Activated naive CD4-positive, alpha-beta T cell treated with anti-CD3 and anti-CD28 coated beads for 36 hours (primary cell): ENCODE data around the gene MICAL2. TPM values are rescaled to one million over a fixed set of nuclear protein-coding genes. Genes with fewer than 3 reads are reported as not detected.
A peak's percentile ranks its signal among the peaks of the same experiment; 100 is the strongest.

Source experiments
- CTCF ChIA-PET: fragments of 350-600 bp; sonication (Branson Sonifier 250); formaldehyde crosslinking; loops from one replicate; lab custom pipeline; 2021; ENCODE audit warnings: antibody characterized with exemption; lab: Charles Lee
- DNase-seq: peaks from one replicate; pipeline ENCODE4 v3.0.0-alpha.2; 2020
- H3K27ac Mint-ChIP-seq: one replicate; pipeline ENCODE4 v1.8.0; 2021; ENCODE audit warnings: mild to moderate bottlenecking, mixed read lengths
- H3K27me3 Mint-ChIP-seq: one replicate; pipeline ENCODE4 v1.8.0; 2021; ENCODE audit warnings: low read depth, mixed read lengths
- H3K36me3 Mint-ChIP-seq: one replicate; pipeline ENCODE4 v1.8.0; 2021; ENCODE audit warnings: low read depth, mixed read lengths
- H3K4me1 Mint-ChIP-seq: one replicate; pipeline ENCODE4 v1.8.0; 2021; ENCODE audit warnings: low read depth, mixed read lengths
- H3K4me3 Mint-ChIP-seq: one replicate; pipeline ENCODE4 v1.8.0; 2021; ENCODE audit warnings: mild to moderate bottlenecking, moderate library complexity, mixed read lengths
- H3K9me3 Mint-ChIP-seq: one replicate; pipeline ENCODE4 v1.8.0; 2021; ENCODE audit warnings: mixed read lengths
- intact Hi-C: fragments of 100-400 bp; cut with micrococcal nuclease; formaldehyde crosslinking; loops from one replicate; pipeline ENCODE4 v1.15.1; 2023
- total RNA-seq, 2 experiments: library from RNA; stranded (reverse); gene quantifications; one replicate each; pipeline ENCODE4 v1.2.3, GENCODE V29; 2021

The MICAL2 gene
- total RNA-seq, 2 experiments from 2014 or later: 48.7 to 54.6 TPM

DNA sequence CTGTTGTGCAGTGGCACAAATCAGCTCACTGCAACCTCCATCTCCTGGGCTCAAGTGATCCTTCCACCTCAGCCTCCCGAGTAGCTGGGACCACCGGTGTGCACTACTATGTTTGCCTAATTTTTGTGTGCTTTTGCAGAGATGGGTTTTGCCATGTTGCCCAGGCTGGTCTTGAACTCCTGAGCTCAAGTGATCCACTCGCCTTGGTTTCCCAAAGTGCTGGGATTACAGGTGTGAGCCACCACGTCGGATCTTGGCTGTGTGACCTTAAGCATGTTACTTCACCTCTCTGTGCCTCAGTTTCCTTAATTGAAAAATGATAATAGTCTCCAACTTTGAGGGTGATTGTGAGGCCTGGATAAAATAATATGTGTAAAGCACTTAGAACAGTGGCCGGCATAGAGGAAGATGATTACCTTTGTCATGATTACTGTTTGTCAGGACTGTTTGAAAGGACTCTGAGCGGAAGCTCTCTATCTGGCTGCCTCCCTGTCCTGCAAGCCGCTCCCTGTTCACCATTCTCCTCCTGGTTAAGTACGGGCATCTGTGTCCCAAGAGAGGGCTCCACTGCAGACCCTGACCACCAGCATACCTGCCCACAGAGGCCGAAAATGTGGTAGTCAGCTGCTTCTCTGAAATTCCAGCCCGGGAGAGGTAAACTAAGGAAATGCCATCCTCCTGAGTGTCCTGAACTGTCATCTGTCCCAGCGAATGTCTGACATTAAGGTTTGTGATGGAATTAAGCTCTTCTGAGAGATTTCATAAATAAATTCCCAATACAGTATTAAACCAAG lies 73.6 kb downstream of the MICAL2 start:
- CTCF ChIA-PET: interaction anchor here (0.7 kb wide), 1 partner anchor 11 kb away, joined by 3 read pairs; no protein-coding TSS in a partner anchor
- no peak for DNase-seq
- Mint-ChIP-seq H3K27ac (no peak overlapping the region), H3K36me3 (peaks cover 1% of the 10 kb centered on the region), H3K4me1 (peaks cover 23% of the 10 kb centered on the region), H3K9me3 (no peaks in the 10 kb centered on the region), H3K4me3 (no peak overlapping the region), H3K27me3 (peaks cover 2% of the 10 kb centered on the region)
- intact Hi-C loops: no loop called here

DNA sequence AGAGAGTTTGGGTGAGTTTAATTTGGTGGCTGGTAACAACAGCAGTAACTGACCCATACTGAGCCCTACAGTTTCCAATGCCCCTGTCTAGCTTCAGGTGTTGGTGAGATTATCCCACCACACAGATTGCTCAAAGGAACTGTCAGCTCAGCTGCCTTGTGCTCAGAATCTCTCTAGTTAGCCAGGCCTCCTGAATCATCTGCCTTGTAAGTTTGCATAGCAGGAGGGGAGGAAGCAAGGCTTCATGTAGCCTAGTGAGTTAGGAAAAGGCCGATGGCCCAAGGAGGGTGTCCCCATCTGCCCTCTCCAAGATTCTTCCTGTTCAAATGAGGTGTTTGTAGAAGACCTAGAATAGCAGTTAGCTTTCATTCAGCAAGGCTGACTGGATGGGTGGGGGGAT lies 74.3 kb downstream of the MICAL2 start:
- no peak for DNase-seq
- intact Hi-C loops: no loop called here
- Mint-ChIP-seq H3K4me3 (no peak overlapping the region), H3K36me3 (peaks cover 3% of the 10 kb centered on the region), H3K9me3 (no peaks in the 10 kb centered on the region), H3K4me1 (peaks cover 23% of the 10 kb centered on the region), H3K27me3 (peaks cover 2% of the 10 kb centered on the region), H3K27ac (no peak overlapping the region)
- CTCF ChIA-PET: interaction anchor here (0.7 kb wide), 1 partner anchor 11 kb away, joined by 3 read pairs; no protein-coding TSS in a partner anchor

DNA sequence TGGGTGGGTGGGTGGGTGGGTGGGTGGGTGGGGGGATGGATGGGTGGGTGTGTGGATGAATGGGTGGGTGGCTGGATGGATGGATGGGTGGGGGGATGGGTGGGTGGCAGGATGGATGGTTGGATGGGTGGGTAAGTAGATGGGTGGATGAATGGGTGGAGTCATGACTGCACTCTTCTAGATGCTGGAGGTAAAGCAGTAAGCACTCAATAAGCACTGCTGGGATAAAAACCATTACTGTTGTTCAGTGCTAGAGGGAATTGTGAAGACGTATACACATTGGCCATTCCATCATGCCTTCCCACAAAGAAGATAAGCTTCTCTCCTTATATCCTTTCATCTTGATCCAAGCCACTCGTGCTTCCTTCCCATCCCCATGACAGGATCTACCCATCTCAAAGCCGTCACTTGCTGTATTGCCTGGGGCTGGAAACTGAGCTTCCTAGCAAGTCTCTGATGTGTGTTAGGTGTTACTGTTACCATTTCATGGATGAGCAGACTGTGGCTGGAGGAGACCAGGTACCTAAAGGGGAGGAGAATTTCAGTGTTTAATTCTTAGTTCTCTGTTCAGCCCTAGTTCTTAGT lies 74.8 kb downstream of the MICAL2 start:
- intact Hi-C loops: no loop called here
- peaks cover 24% of the 10 kb centered on the region for H3K4me1 Mint-ChIP-seq

DNA sequence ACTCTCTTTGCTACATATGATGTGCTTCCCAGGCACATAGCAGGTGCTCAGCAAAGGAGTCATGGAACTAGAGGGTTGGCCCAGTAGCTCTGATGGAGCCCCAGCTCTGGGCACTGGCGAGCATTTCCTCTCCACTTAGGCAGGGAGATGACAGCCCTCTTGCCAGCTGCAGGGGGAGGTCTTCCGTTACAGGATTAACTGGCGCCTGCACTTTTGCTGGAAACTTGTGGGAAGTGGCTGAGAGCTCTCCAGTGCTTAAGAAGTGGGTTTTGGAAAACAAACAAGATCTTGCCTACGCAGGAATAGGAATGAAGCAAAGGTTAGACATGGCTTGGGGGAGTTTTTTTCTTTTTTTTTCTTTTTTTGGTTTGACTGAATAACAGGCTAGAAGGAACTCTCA lies 75.5 kb downstream of the MICAL2 start:
- Mint-ChIP-seq H3K27ac (no peak overlapping the region), H3K36me3 (peaks cover 3% of the 10 kb centered on the region), H3K4me3 (no peak overlapping the region), H3K4me1 (peaks cover 30% of the 10 kb centered on the region), H3K27me3 (no peaks in the 10 kb centered on the region), H3K9me3 (no peaks in the 10 kb centered on the region)
- no peak for DNase-seq
- CTCF ChIA-PET: interaction anchor here (0.8 to 0.9 kb wide), 3 partner anchors 9 to 55 kb away, joined by 3 read pairs; no protein-coding TSS in a partner anchor
- intact Hi-C loops: no loop called here

More for the DNA sequence above, 74.8 kb downstream of the MICAL2 start:
- CTCF ChIA-PET: interaction anchor here (0.8 kb wide), 1 partner anchor 54 kb away, joined by 3 read pairs; no protein-coding TSS in a partner anchor
- Mint-ChIP-seq H3K4me3 (no peak overlapping the region), H3K27me3 (no peaks in the 10 kb centered on the region), H3K27ac (no peak overlapping the region), H3K9me3 (no peaks in the 10 kb centered on the region), H3K36me3 (peaks cover 3% of the 10 kb centered on the region)
- DNase-seq: no peak

DNA sequence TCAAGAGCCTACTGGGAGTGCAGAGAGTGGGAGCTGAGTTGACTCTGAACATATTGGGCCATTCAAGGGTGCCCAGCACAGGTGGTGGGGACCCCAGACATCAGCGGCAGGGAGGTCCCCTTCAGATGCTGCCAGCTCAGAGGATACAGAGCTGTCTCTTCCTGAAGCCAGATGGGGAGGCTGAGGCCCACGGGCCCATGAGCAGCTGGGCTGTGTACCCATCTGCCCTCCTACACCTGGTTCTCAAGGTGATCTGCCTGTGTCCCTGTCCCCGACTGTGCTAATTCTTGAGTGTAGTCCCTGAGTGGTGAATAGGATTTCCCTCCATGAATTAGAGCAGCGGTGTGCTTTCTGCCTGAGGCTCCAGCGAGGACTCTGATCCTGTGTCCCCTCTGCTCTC lies 76.3 kb downstream of the MICAL2 start:
- Mint-ChIP-seq H3K4me3 (no peak overlapping the region), H3K9me3 (no peaks in the 10 kb centered on the region), H3K27me3 (no peaks in the 10 kb centered on the region), H3K4me1 (peaks cover 30% of the 10 kb centered on the region), H3K27ac (no peak overlapping the region), H3K36me3 (peaks cover 3% of the 10 kb centered on the region)
- intact Hi-C loops: no loop called here
- CTCF ChIA-PET: interaction anchor here (0.9 kb wide), 1 partner anchor 13 kb away, joined by 3 read pairs; no protein-coding TSS in a partner anchor
- no peak for DNase-seq

DNA sequence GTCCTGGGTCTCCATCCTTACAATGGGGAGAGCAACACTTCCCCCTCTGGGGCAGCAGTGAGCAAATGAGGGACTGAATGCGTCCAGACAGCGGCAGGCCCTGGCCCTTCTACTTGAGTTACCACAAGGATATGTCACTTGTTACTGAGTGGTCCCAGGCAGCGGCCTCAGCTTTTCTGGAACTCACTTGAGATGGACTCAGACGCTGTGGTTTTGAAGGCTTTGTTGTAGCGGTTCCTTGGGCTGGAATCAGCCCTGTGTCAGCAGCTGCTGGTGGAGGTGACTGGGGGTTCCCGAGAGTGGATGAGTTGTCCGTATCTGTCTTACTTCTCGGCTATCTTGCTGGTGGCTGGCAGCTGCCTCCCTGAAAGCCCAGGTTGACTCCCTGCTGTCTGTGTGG lies 77.0 kb downstream of the MICAL2 start:
- no peaks in the 10 kb centered on the region for H3K27me3 Mint-ChIP-seq
- intact Hi-C loops: no loop called here
- no peak for DNase-seq
- CTCF ChIA-PET: no interaction called here
- no peak overlapping the region for H3K27ac Mint-ChIP-seq
- no peaks in the 10 kb centered on the region for H3K9me3 Mint-ChIP-seq
- H3K4me3 Mint-ChIP-seq: no peak overlapping the region
- peaks cover 3% of the 10 kb centered on the region for H3K36me3 Mint-ChIP-seq
- H3K4me1 Mint-ChIP-seq: peaks cover 30% of the 10 kb centered on the region

DNA sequence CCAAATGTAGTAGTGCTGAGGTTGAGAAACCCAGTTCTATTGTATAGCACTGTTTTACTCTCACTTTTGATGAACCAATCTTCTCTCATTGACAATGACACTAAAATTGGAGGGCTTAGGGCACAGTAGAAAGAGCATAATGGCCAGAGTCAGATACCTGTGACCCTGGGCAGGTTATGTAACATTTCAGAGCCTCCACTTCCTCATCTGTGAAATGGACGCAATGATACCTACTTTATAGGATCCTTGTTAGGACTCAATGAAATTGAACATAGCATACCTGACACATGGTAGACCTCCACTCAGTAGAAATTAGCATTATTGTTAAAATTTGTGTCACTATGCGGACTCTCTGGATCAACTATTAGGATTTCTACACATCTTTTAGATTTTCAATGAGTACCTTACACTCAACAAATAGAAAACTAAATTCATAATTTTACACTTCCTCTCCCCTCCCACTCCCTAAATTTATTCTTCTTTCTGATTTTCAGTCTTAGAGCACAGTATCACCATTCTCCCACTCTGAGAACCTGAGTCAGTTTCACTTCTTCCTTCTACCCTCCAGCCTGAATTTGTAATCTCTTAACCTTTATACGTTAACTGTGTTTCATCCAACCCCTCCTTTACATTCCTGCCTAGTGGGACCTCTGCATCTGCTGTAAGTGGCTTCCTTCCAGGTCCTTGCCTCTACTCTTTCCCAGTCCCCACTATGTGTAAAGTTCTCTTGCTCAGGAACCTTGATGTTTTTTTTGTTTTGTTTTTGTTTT lies 78.3 kb downstream of the MICAL2 start:
- H3K4me1 Mint-ChIP-seq: peaks cover 42% of the 10 kb centered on the region
- intact Hi-C loops: loop anchor here (1.0 kb wide), 2 partner anchors 10 to 14 kb away; no protein-coding TSS in a partner anchor
- no peaks in the 10 kb centered on the region for H3K9me3 Mint-ChIP-seq
- H3K36me3 Mint-ChIP-seq: peaks cover 3% of the 10 kb centered on the region
- H3K27ac Mint-ChIP-seq: peak overlapping the region; percentile 50
- CTCF ChIA-PET: interaction anchor here (1.2 to 1.6 kb wide), 2 partner anchors 22 to 47 kb away, joined by 4 to 7 read pairs; no protein-coding TSS in a partner anchor
- no peak overlapping the region for H3K4me3 Mint-ChIP-seq
- H3K27me3 Mint-ChIP-seq: no peaks in the 10 kb centered on the region
- no peak for DNase-seq

DNA sequence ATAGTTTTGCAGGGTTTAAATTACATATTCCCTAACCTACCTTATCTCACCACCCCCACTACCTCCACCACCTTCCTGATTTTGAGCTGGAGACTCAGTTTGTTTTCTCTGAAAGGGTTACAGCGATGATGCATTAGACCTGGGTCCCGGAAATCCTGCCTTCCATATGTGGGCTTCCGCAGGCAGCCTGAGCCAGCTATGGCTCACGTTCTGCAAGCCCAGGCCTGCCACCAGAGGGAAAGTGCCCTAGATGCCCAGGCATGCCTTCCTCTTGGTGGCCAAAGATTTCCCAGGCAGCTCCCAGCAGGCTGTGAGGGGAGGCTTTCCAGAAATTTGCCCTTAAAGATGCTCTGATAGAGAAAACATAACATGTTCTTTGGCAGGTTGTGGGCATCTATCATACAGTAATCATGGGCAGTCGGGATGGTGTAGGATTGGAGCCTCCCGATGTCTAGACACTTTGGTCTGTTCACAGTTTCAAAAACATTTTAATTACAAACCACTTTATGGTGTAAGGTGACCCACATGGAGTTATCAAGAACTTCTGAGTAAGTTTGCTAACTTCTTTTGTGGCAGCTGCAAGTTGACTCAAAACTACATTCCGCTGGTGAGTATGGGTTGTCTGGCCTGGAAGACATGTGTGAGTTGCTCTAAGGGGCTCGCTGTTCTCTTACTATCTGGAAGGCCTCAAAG lies 79.3 kb downstream of the MICAL2 start:
- intact Hi-C loops: loop anchor here (1.0 kb wide), 3 partner anchors 9 to 18 kb away; no protein-coding TSS in a partner anchor
- no peaks in the 10 kb centered on the region for H3K27me3 Mint-ChIP-seq
- no peak for DNase-seq
- CTCF ChIA-PET: interaction anchor here (1.2 to 1.6 kb wide), 3 partner anchors 23 to 46 kb away, joined by 4 to 7 read pairs (median 4); no protein-coding TSS in a partner anchor
- no peaks in the 10 kb centered on the region for H3K9me3 Mint-ChIP-seq
- H3K36me3 Mint-ChIP-seq: peaks cover 3% of the 10 kb centered on the region
- peak overlapping the region; percentile 55 for H3K27ac Mint-ChIP-seq
- H3K4me1 Mint-ChIP-seq: peaks cover 44% of the 10 kb centered on the region
- no peak overlapping the region for H3K4me3 Mint-ChIP-seq

DNA sequence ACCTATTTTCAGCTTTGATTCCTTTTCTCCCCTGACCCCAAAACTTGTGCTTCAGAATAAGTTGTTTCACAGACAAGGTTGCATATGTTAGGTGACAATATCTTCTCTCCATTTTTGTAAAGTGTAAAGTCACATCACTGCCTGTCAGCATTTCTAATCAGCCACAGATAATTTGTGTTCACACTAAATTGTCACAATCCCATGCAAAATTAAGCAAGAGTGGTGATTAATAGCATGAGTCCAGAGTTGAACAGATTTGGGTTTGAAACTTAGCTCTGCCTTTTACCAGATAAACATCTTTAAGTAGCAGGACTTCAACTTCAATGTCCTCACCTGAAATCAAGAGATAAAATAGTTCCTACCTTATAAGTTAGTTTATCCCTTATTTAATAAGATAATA lies 80.1 kb downstream of the MICAL2 start:
- peaks cover 48% of the 10 kb centered on the region for H3K4me1 Mint-ChIP-seq
- no peaks in the 10 kb centered on the region for H3K27me3 Mint-ChIP-seq
- peak overlapping the region; percentile 0 for H3K4me3 Mint-ChIP-seq
- H3K27ac Mint-ChIP-seq: peak overlapping the region; percentile 13
- H3K9me3 Mint-ChIP-seq: no peaks in the 10 kb centered on the region
- CTCF ChIA-PET: interaction anchor here (1.5 to 2.1 kb wide), 3 partner anchors 24 to 36 kb away, joined by 4 to 6 read pairs (median 4); no protein-coding TSS in a partner anchor
- no peak for DNase-seq
- intact Hi-C loops: loop anchor here (1.0 kb wide), 1 partner anchor 17 kb away; no protein-coding TSS in a partner anchor
- peaks cover 3% of the 10 kb centered on the region for H3K36me3 Mint-ChIP-seq

DNA sequence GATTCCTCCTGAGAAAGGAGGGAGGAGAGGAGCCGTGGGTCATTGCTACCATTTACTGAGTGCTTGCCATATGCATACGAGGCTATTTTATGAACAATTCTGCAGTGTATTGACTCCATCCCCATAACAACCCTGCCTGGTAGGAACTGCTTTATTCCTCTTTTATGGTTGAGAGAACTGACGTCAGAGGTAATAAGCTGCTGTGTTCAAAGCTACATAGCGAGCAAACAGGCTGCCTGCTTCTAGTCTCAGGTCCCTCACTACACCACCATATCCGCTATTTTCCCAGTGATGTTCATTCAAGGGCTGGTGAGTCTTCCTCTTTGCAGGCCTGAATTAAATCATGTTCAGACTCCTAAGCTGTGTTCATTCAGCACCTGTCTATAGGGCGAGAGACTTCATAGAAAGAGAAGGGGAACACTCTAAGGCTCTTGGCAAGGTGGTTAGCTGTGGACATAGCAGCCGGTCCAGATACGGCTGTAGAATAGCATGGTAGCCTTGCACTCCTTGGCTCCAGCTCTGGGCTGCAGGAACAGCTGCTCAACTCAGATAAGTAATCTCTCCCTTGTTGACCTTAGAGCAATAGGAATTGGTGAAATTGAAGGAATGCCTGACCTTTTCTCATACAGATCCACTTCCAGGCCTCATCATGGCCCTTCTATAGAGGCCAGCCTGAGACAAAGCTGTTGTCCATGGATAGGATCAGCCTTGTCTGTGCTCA lies 82.6 kb downstream of the MICAL2 start:
- CTCF ChIA-PET: interaction anchor here (0.6 kb wide), 1 partner anchor 18 kb away, joined by 4 read pairs; no protein-coding TSS in a partner anchor
- H3K36me3 Mint-ChIP-seq: peaks cover 7% of the 10 kb centered on the region
- peaks cover 67% of the 10 kb centered on the region for H3K4me1 Mint-ChIP-seq
- H3K4me3 Mint-ChIP-seq: no peak overlapping the region
- no peaks in the 10 kb centered on the region for H3K27me3 Mint-ChIP-seq
- no peak overlapping the region for H3K27ac Mint-ChIP-seq
- no peaks in the 10 kb centered on the region for H3K9me3 Mint-ChIP-seq
- no peak for DNase-seq
- intact Hi-C loops: no loop called here
